Caco-2 (cell line): ENCODE measurements around the gene NUP153. TPM values are rescaled to one million over a fixed set of nuclear protein-coding genes. Genes with fewer than 3 reads are reported as not detected.
"Not testable (repeated sequence)": the region's sequence is repeated elsewhere in the genome, so short reads cannot be mapped to it uniquely, and the experiment has no call there.

Experiments
- BruUV-seq: library from RNA; stranded (reverse); fragments of 400-500 nt; replicated peaks from 2 replicates; lab custom pipeline; 2021; lab: Mats Ljungman, UMichigan
- CTCF ChIA-PET: fragments of 300-600 bp; sonication (Branson Sonifier 250); formaldehyde crosslinking; loops from one replicate; lab custom pipeline; 2022; ENCODE audit warnings: antibody characterized with exemption; lab: Charles Lee
- POLR2A ChIA-PET: fragments of 300-600 bp; sonication (Branson Sonifier 250); formaldehyde crosslinking; loops from one replicate; lab custom pipeline; 2022; ENCODE audit warnings: antibody characterized with exemption; lab: Charles Lee
- DNase-seq, 2 experiments: peaks; one replicate each; pipeline versions ENCODE4 v3.0.0 to v3.0.0-alpha.2; 2020 to 2022
- H3K27me3 ChIP-seq: replicated peaks from 2 replicates; pipeline ENCODE4 v1.6.0; 2011; ENCODE audit warnings: low read length; ENCODE audit not compliant: control insufficient read depth, insufficient read depth
- H3K36me3 ChIP-seq: 2 replicates; pipeline ENCODE4 v1.5.1; 2011; ENCODE audit warnings: low read length; ENCODE audit not compliant: control insufficient read depth, insufficient read depth
- H3K4me1 ChIP-seq: fragments of 250-450 bp; sonication (Bioruptor Pico); 2 replicates; pipeline ENCODE4 v1.5.1; 2020; ENCODE audit warnings: mild to moderate bottlenecking
- H3K4me3 ChIP-seq: 2 replicates; pipeline ENCODE4 v1.5.1; 2011; ENCODE audit warnings: low read depth, mild to moderate bottlenecking, control low read depth, low read length
- H3K9me3 ChIP-seq: fragments of 250-450 bp; sonication (Bioruptor Pico); 2 replicates; pipeline ENCODE4 v1.5.1; 2020; ENCODE audit warnings: mild to moderate bottlenecking, moderate library complexity
- H3K27ac Mint-ChIP-seq: one replicate; pipeline ENCODE4 v1.8.0; 2022; ENCODE audit warnings: mixed read lengths; ENCODE audit not compliant: unreplicated experiment
- H3K27me3 Mint-ChIP-seq: one replicate; pipeline ENCODE4 v1.8.0; 2022; ENCODE audit warnings: mixed read lengths; ENCODE audit not compliant: insufficient read depth, unreplicated experiment
- H3K36me3 Mint-ChIP-seq: one replicate; pipeline ENCODE4 v1.8.0; 2022; ENCODE audit warnings: mild to moderate bottlenecking, mixed read lengths; ENCODE audit not compliant: insufficient read depth, unreplicated experiment
- H3K4me1 Mint-ChIP-seq: one replicate; pipeline ENCODE4 v1.8.0; 2022; ENCODE audit warnings: low read depth, mixed read lengths; ENCODE audit not compliant: unreplicated experiment
- H3K4me3 Mint-ChIP-seq: one replicate; pipeline ENCODE4 v1.8.0; 2022; ENCODE audit warnings: mild to moderate bottlenecking, moderate library complexity, mixed read lengths; ENCODE audit not compliant: unreplicated experiment
- H3K9me3 Mint-ChIP-seq: one replicate; pipeline ENCODE4 v1.8.0; 2022; ENCODE audit warnings: mixed read lengths; ENCODE audit not compliant: unreplicated experiment
- CTCF ChIP-seq, 2 experiments: fragments of 200-600 bp in 1 of 2; IDR thresholded peaks; 1 replicate in 1 of 2; 2 replicates in 1 of 2; pipeline versions ENCODE4 v1.5.1 to v1.8.0; 2011 to 2022; ENCODE audit warnings: antibody characterized with exemption in 1 of 2, control low read depth in 1 of 2, inconsistent platforms in 1 of 2, low read depth in 1 of 2, low read length in 1 of 2, mild to moderate bottlenecking in 1 of 2, moderate library complexity in 1 of 2; ENCODE audit not compliant: insufficient read depth in 1 of 2, severe bottlenecking in 1 of 2, unreplicated experiment in 1 of 2
- intact Hi-C: fragments of 100-400 bp; cut with micrococcal nuclease; formaldehyde crosslinking; loops from one replicate; pipeline ENCODE4 v1.10.0; 2022; ENCODE audit not compliant: unreplicated experiment
- total RNA-seq: library from RNA; stranded (reverse); gene quantifications from 2 replicates; pipeline ENCODE4 v1.2.3, GENCODE V29; 2022

The NUP153 gene
- total RNA-seq, 1 experiment from 2014 or later: 53.9 TPM

GRCh38 chr6:17712576-17712975 lies 5.9 kb upstream of the NUP153 start:
- Histone ChIP-seq H3K4me1 (peaks cover 29% of the 10 kb centered on the region), H3K4me3 (no peak overlapping the region), H3K27me3 (no peaks in the 10 kb centered on the region), H3K36me3 (no peaks in the 10 kb centered on the region), H3K9me3 (no peaks in the 10 kb centered on the region)
- peak overlapping the region; percentile 45 for H3K27ac Mint-ChIP-seq
- H3K27me3 Mint-ChIP-seq: no peaks in the 10 kb centered on the region
- H3K9me3 Mint-ChIP-seq: no peaks in the 10 kb centered on the region
- H3K36me3 Mint-ChIP-seq: no peaks in the 10 kb centered on the region
- H3K4me1 Mint-ChIP-seq: peaks cover 18% of the 10 kb centered on the region
- peak in 1 of 2 experiments; percentile 41 for DNase-seq
- ChIA-PET CTCF (no interaction called here), POLR2A (no interaction called here)
- peak overlapping the region; percentile 22 for H3K4me3 Mint-ChIP-seq
- intact Hi-C loops: no loop called here
- TF ChIP-seq CTCF (IDR thresholded peaks at IDR 0.05; ENCODE audit: insufficient read depth in 1 of 2, low read depth in 1 of 2, low read length in 1 of 2, severe bottlenecking in 1 of 2, unreplicated experiment in 1 of 2): no peak
- no TSS peak for BruUV-seq

GRCh38 chr6:17710331-17710730 lies 3.6 kb upstream of the NUP153 start:
- CTCF ChIA-PET: no interaction called here
- H3K27me3 ChIP-seq: no peaks in the 10 kb centered on the region
- peaks cover 15% of the 10 kb centered on the region for H3K36me3 Mint-ChIP-seq
- BruUV-seq: no TSS peak
- no peak overlapping the region for H3K4me3 Mint-ChIP-seq
- H3K27ac Mint-ChIP-seq: no peak overlapping the region
- intact Hi-C loops: no loop called here
- POLR2A ChIA-PET: no interaction called here
- peaks cover 30% of the 10 kb centered on the region for H3K4me1 ChIP-seq
- no peaks in the 10 kb centered on the region for H3K27me3 Mint-ChIP-seq
- no peaks in the 10 kb centered on the region for H3K36me3 ChIP-seq
- H3K9me3 ChIP-seq: no peaks in the 10 kb centered on the region
- H3K4me3 ChIP-seq: no peak overlapping the region
- DNase-seq: no peak
- TF ChIP-seq CTCF (IDR thresholded peaks at IDR 0.05; ENCODE audit: insufficient read depth in 1 of 2, low read depth in 1 of 2, low read length in 1 of 2, severe bottlenecking in 1 of 2, unreplicated experiment in 1 of 2): no peak
- H3K9me3 Mint-ChIP-seq: no peaks in the 10 kb centered on the region
- H3K4me1 Mint-ChIP-seq: peaks cover 16% of the 10 kb centered on the region

GRCh38 chr6:17709476-17709875 lies 2.8 kb upstream of the NUP153 start:
- intact Hi-C loops: loop anchor here (5.0 to 10.0 kb wide), 2 partner anchors 55 to 93 kb away; no protein-coding TSS in a partner anchor
- Mint-ChIP-seq H3K36me3 (peaks cover 15% of the 10 kb centered on the region), H3K9me3 (no peaks in the 10 kb centered on the region), H3K4me3 (no peak overlapping the region), H3K27ac (no peak overlapping the region), H3K4me1 (peaks cover 8% of the 10 kb centered on the region), H3K27me3 (no peaks in the 10 kb centered on the region)
- peaks cover 22% of the 10 kb centered on the region for H3K4me1 ChIP-seq
- no peak for DNase-seq
- no peaks in the 10 kb centered on the region for H3K27me3 ChIP-seq
- POLR2A ChIA-PET: no interaction called here
- no peaks in the 10 kb centered on the region for H3K36me3 ChIP-seq
- no peak for TF ChIP-seq CTCF (IDR thresholded peaks at IDR 0.05; ENCODE audit: insufficient read depth in 1 of 2, low read depth in 1 of 2, low read length in 1 of 2, severe bottlenecking in 1 of 2, unreplicated experiment in 1 of 2)
- CTCF ChIA-PET: no interaction called here
- no peak overlapping the region for H3K4me3 ChIP-seq
- no TSS peak for BruUV-seq
- H3K9me3 ChIP-seq: no peaks in the 10 kb centered on the region

- DNase-seq, H3K27me3 ChIP-seq, H3K9me3 Mint-ChIP-seq, H3K4me1 Mint-ChIP-seq, BruUV-seq, H3K4me3 ChIP-seq, H3K9me3 ChIP-seq, H3K27ac Mint-ChIP-seq, H3K4me3 Mint-ChIP-seq, CTCF ChIA-PET, H3K36me3 ChIP-seq, H3K27me3 Mint-ChIP-seq: not testable (repeated sequence)
- peaks cover 15% of the 10 kb centered on the region for H3K36me3 Mint-ChIP-seq
- POLR2A ChIA-PET: interaction anchor here (0.6 kb wide), 1 partner anchor 335 kb away, joined by 6 read pairs; no protein-coding TSS in a partner anchor
- peaks cover 19% of the 10 kb centered on the region for H3K4me1 ChIP-seq
- intact Hi-C loops: loop anchor here (5.0 to 10.0 kb wide), 2 partner anchors 57 to 94 kb away; no protein-coding TSS in a partner anchor
Observed at GRCh38 chr6:17708035-17708434, 1.3 kb upstream of the NUP153 start.
